IPS-18c (cell line): ENCODE data around the gene FBXO31.

ENCODE experiments used
- H3K4me3 ChIP-seq: 2 replicates; pipeline ENCODE4 v1.7.0; 2013; ENCODE audit warnings: low read depth, mild to moderate bottlenecking, low read length, moderate library complexity; ENCODE audit not compliant: insufficient read depth
- H3K9me3 ChIP-seq: one replicate; pipeline ENCODE4 v1.6.1; 2013; ENCODE audit warnings: mild to moderate bottlenecking, low read length, moderate library complexity; ENCODE audit not compliant: control insufficient read depth, insufficient read depth

The FBXO31 gene, protein sequence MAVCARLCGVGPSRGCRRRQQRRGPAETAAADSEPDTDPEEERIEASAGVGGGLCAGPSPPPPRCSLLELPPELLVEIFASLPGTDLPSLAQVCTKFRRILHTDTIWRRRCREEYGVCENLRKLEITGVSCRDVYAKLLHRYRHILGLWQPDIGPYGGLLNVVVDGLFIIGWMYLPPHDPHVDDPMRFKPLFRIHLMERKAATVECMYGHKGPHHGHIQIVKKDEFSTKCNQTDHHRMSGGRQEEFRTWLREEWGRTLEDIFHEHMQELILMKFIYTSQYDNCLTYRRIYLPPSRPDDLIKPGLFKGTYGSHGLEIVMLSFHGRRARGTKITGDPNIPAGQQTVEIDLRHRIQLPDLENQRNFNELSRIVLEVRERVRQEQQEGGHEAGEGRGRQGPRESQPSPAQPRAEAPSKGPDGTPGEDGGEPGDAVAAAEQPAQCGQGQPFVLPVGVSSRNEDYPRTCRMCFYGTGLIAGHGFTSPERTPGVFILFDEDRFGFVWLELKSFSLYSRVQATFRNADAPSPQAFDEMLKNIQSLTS

DNA sequence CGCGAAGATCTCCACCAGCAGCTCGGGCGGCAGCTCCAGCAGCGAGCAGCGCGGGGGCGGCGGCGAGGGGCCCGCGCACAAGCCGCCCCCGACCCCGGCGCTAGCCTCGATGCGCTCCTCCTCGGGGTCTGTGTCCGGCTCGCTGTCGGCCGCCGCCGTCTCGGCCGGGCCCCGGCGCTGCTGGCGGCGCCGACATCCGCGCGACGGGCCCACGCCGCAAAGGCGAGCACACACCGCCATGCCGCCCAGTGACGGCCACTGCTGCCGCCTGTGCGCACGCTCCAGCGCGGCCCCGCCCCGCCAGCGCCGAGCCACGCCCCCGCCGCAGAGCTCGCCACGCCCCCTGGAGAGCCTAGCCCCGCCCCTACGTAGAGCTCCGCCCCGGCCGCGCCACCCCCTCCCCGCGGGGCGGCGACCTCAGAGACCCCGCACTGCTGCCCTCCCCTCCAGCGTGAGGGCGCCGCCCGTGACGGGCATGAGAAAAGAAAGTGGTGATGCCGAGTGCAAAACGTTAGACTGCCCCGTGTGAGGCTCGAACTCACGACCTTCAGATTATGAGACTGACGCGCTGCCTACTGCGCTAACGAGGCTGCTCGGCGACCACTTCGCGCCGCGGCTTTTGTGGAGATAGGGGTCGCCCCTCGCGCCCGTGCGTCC lies at the start of gene FBXO31:
Gene FBXO31, minus strand, starts transcription at position 272 of the 657 bp plus-strand sequence. Its CDS starts 32 bp downstream, at position 240.
- Histone ChIP-seq H3K4me3 (peak within 1 kb of the TSS; percentile 95), H3K9me3 (no peaks in the 10 kb centered on the region)

DNA sequence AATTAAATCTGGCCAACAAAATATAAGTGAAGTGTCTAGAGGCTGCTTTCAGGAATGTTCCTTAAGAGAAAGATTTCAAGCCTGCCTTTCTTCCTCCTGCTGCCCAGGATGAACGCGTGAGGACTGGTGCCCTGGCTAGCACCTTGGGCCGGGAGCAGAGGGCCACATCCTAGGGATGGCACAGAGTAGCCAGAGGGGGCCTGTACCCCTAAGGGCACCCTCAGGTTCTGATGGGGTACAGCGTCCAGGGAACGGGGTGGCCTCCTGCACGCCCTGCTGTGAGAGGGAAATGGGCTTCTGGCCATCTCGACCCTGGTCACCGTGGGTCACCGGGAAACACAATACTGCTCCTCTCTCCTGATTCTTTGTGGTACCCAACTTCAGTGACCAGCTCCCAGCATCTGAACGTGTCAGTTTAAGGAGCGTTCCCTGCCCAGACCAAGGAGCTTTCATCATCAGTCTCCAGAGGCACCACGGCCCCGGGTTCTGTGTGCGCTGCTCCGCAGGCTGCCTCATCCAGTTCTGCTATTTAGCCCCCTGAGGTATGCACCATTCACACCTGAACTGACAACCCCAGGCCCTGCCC lies 48.8 kb upstream of the FBXO31 start:
- Histone ChIP-seq H3K9me3 (no peaks in the 10 kb centered on the region), H3K4me3 (no peak overlapping the region)

DNA sequence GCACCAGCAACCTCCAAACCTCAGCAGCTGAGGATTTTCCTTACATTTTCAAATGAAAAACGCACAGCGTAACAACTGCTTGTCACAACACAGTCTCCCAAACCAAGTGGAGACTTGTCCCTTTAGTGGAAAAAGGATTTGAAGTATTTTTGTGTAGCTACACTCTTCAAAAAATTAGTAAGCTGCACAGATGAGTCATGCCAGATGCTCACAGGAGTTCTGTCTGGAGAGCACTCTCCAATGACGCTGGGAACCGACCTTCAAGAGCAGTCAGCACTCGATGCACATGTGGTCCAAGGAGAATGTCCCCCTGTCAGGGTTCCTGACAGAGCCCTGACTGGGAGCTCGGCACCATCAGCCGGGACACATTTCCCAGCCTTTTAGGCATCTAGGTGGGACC lies 48.4 kb upstream of the FBXO31 start:
- H3K4me3 ChIP-seq: no peak overlapping the region
- H3K9me3 ChIP-seq: no peaks in the 10 kb centered on the region

DNA sequence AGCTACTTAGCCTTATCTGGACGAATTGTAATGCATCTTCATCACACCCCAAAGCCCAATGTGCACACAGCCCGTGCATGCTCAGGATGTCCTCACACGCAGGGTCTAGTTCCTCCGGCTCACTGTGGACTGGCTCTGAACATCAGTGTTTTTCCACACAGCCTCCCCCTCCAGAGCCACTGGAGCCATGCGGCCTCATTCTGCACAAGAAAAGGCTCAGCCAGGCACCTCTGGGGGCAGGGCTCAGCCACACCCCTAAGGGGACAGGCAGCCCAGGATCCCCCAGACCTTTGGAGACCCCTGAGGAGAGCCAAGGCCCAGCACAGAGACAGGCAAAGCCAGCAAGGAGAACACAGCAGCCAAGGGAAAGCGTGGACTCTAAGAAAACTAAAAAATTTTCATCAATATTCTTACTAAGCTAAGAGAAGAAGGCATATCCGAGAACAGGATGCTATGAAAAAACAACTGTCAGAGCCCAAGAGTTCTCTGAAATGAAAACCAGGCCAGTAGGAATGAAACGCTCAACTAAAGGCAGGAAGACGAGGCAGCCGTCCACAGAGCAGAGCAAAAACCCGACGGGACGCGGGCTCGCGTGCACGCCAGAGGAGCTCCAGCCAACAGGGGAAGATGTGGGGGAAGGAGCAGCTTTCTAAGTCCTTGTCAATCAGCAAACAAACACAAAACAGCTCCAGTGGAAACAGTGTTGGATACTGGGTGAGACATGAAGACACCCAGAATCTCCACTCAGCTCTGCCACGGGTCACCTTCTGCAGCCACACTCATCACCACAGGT lies 43.0 kb upstream of the FBXO31 start:
- Histone ChIP-seq H3K4me3 (no peak overlapping the region), H3K9me3 (no peaks in the 10 kb centered on the region)

DNA sequence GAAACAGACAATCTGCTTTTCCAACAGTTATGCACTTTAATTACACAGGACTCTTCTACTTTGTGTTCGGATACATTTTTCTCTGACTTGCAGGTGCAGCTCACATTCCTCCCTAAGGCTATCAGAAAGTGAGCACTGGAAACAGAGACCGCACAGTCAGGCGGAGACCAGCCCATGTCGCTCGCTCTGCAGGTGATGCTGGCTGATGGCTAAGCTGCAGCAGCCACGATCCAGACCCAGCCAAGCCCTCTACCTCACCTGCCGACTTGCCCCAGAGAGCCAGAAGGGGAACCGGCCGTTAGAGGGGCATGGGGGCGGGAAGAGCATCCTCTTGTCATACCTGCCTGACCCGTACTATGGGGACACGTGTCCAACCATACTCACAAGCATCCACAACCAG lies 42.4 kb upstream of the FBXO31 start:
- Histone ChIP-seq H3K9me3 (no peaks in the 10 kb centered on the region), H3K4me3 (no peak overlapping the region)

DNA sequence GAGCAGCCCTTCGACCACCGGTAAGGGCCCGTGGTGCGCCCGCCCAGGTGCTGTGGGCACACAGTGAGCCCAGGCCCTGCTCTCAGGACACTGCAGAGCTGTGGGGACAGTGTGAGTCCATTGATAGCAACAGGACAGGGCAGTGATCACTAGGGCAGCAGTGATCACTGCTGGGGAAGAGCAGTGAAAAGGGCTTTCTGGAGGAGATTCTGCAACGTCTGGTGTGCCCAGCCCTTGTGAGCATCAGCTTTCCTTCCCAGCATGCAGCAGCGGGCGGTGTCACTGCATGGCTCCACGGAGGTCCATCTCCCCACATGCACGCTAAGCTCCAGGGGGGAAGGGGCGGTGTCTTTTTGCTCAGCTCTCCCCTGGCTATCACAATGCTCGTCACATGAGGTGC lies 40.7 kb upstream of the FBXO31 start:
- H3K4me3 ChIP-seq: no peak overlapping the region
- H3K9me3 ChIP-seq: no peaks in the 10 kb centered on the region

DNA sequence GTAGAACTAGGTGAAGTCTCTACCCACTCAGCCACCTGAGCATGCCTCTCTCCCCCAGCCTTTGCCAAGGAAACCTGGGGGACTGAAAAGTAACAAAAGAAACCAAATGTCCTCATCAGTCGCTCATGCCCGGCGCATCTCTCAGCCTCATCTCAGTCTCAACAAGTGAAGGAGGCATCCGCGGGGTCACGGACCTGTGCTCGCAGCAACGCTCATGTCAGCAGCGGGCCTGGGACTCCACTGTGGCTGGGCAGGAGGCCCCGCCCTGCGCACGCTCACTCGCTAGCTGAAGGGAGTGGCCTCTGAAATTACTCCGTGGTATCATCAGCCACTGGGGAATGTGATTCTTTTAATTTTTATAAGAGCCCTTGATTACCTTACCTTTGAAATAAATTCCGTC lies 39.9 kb upstream of the FBXO31 start:
- no peak overlapping the region for H3K4me3 ChIP-seq
- H3K9me3 ChIP-seq: no peaks in the 10 kb centered on the region

DNA sequence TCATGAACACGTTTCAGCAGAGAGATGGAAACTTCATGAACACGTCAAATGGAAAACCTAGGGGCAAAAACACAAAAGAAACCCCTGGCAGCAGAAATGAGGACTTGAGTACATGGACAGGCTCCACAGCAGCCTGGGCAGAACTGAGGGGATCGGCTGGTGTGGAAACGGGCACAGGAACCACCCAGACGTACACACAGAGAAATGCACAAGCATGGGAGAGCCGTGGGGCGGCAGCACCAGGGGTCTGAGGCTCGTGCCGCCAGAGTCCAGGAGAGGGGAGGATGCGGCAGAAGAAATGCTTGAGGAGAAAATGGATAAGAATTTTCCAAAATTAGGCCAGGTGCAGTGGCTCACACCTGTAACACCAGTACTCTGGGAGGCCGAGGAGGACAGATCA lies 38.5 kb upstream of the FBXO31 start:
- H3K9me3 ChIP-seq: no peaks in the 10 kb centered on the region
- H3K4me3 ChIP-seq: no peak overlapping the region

DNA sequence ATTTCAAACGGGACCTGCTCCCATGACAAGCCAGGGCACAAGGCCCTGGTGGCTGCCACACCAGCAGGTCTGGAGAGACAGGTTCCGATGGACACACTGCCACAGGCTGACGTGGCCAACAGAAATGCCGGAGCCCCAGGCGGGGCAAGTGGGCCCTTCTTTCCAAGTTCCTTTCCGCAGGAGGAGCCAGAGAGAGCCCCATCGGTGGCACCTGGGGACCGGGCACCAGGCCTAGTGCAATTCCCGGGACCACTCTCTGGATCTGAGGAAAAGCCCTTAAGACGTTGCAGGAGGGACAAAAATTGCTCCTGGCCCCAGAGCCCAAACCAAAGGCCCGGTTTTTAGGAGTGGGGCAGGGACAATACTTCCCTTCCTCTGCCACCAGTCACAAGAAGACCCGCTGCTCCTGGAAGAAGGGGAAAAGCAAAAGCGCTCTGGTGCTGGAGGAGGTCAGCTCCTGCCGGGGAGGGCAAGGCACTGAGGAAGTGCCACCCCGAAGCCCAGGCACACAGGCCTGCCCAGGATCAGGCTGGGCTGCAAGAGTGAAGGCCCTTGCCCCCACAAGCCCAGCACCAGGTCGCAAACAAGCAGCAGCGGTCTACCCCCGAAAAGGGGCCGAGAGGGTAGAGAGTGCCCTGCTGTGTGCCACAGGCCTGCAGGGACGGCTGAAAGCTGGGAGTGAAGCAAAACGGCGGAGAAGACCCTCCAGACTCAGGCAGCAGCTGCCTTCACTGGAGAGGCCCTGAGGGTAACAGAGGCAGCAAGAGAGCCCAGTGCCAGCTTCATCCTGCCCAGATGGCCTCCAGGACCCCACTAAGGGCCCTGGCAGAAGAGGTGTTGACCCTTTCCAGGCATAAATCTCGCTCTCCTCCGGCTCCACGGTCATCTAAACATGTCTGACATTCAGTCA lies 37.7 kb upstream of the FBXO31 start:
- no peaks in the 10 kb centered on the region for H3K9me3 ChIP-seq
- H3K4me3 ChIP-seq: no peak overlapping the region

DNA sequence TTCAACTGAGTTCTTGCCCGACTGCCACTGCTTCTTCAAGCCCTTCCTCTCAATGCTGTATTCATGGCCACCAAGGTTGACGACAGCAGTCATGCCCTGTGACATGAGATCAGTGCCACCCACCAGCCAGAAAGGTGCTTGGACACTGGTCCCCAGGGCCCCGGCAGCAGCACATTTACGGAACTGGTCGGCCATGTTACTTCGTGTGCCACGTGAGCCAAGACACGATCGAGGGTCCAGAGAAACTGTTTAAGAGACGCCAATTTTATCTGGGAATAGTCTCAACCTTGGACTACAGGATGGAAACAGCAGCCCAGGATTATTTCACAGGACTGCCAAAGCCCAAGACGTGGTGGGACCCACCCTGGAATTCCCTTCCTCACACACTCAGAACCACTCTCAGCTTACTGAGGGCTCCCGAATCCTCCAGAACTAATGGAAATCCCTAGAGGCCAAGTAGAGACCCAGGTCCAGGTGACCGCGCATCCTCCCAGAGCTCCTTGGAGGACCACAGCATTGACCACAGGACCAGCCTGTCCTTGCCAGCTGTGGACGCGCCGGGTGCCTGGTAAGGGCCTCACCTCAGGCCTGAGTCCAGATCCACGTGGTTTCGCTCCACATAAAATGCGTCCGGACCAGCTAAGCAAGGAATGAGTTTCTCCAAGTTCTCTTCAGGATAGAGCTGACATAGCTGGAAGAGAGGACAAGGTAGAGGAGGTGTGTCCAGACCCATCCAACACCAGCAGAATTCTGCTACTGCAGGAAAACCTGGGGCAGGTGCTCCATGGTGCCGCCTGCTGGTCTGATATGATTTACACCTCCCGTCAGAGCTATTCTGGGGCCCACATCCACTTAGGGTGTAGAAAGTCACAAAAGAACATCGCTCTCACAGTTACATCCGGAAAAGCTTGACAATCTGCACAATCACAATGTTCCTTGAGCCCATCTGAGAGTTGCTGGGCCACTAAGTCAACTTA lies 36.7 kb upstream of the FBXO31 start:
- no peaks in the 10 kb centered on the region for H3K9me3 ChIP-seq
- no peak overlapping the region for H3K4me3 ChIP-seq

DNA sequence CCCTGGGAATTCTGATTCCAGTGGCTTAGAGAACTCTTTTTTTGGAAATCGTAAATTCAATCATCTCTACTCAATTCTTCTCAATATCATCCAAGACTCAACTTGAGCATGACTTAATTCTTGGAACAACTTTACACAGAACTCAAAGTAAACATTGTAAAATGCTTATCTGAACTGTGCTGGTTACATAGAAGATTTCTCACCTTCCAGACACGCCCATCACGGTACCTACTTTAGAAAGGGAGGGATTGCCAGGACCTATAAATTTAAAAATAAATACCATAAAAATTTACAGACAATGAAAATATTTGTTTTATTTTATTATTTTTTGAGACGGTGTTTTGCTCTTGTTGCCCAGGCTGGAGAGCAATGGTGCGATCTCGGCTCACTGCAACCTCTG lies 35.1 kb upstream of the FBXO31 start:
- Histone ChIP-seq H3K9me3 (no peaks in the 10 kb centered on the region), H3K4me3 (no peak overlapping the region)

DNA sequence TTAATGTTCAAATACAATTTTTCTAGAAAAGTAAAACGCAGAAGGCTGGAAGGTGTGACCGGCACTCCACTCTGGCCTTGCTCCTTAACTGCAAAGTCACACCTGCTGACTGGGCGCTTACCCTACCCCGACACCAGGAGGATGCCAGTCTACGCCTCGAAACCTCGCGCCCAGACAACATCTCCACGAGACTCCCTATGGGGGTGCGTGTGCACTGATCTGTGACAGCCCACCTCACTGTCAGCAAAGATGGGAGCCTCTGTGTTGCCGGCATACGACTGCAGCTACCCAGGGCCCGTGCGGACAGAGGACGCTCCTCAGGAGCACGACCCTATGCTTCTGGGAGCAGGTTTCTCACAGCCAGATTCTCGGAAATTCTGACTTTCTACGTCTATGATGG lies 34.6 kb upstream of the FBXO31 start:
- H3K4me3 ChIP-seq: no peak overlapping the region
- no peaks in the 10 kb centered on the region for H3K9me3 ChIP-seq

DNA sequence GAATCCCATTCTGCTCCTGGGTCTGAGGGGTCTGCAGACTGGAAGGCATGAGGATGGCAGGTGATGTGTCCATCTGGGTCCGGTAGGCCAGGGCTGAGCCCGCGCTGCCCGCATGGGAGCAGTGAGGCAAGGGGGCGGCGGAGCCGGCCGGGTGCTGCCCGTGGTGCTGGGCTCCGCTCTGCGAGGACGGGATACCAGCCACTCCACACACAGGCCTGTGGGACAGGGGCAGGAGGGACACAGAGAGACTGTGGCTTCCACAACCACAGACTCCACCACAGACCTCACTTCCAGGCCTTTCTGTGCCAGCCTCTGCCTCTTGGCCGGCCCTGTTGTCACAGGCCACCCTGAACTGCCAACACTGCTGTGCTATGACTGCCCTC lies 33.9 kb upstream of the FBXO31 start:
- Histone ChIP-seq H3K4me3 (no peak overlapping the region), H3K9me3 (no peaks in the 10 kb centered on the region)

DNA sequence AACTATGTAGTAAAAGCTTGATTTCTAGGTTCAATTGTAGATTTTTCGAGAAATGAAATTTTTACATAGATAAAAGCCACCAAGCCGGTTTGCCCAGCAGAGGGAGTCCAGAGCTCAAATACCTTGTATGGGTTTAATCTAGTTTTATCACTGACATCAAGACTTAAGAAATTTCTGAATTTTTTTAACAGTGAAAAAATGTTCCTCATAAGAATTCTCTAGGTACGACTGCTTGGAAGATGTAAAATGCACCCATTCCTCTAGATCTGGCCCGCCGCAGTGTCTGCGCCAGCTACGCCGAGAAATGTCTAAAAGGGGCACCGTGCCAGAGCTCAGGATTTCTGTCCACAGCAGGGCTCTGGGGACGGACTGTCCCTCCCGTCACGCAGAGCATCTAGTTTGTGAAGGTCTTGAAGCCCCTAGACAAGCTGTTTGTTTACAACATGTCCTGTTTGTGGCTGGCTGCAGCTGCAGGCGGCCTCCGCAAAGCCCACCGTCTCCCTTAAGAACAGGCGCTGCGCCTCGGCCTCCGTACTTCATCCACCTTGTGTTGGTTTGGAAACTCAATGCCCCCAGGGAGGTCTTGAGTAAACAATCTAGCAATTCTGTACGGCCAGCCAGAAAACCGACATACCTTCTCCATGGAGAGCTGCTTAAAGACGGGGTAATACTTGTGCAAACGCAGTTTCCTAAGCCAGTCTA lies 33.4 kb upstream of the FBXO31 start:
- H3K4me3 ChIP-seq: no peak overlapping the region

DNA sequence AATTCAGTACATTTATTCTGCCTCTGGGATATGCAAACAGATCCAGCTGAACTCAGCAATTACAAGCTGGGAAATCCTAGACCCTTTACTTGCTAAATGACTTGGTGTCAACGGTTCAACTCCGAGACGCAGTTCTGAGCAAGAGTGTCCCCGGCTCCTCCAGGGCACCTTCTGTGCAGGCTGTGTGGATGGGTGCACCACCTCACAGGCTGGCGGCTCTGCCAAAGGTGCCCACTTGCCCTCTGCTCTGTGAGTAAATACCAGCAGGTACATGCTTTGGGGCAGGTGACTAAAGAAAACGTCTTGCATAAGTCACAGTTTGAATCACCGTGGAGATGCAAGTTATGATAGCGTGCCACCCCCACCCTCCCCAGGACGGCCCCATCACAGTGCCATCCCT lies 31.9 kb upstream of the FBXO31 start:
- Histone ChIP-seq H3K9me3 (no peaks in the 10 kb centered on the region), H3K4me3 (no peak overlapping the region)

More for the DNA sequence above, 33.4 kb upstream of the FBXO31 start:
- H3K9me3 ChIP-seq: no peaks in the 10 kb centered on the region
